ENCODE measurements around the gene IZUMO4. TPM values are rescaled to one million over a fixed set of nuclear protein-coding genes. Genes with fewer than 3 reads are reported as not detected.

IZUMO4 gene
- total RNA-seq, 1 donor from 2014 or later = 5.2 TPM

DNA sequence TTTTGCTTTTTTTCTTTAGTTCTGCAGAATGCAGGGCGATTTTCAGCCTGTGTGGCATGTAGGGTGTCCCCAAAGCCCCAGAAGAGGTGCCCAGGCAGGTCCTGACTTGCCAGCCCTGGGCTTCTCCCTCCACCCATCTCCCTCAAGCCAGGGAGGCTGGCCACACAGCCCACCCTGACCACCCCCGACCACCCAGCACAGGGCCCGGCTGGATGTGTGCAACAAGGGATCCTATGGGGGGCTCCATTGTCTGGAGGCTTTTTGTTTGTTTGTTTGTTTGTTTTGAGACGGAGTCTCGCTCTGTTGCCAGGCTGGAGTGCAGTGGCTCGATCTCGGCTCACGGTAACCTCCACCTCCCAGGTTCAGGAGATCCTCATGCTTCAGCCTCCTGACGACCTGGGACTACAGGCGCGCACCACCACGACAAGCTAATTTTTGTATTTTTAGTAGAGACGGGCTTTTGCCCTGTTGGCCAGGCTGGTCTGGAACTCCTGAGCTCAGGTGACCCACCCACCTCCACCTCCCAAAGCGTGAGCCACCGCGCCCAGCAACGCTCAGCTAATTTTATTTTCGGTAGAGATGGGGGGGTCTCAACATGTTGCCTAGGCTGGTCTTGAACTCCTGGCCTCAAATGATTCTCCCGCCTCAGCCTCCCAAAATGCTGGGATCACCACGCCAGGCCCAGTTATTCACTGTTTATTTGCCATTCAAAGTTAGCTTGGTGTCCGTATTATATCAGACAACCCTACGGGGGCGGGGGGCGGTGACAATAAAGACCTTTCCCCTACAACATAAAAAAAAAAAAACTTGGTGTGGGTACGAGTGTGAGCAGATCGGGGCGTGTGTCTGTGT lies 37.9 kb upstream of the IZUMO4 start:
- no peak for ATAC-seq
- DNase-seq (ENCODE audit: low spot score) = no peak

DNA sequence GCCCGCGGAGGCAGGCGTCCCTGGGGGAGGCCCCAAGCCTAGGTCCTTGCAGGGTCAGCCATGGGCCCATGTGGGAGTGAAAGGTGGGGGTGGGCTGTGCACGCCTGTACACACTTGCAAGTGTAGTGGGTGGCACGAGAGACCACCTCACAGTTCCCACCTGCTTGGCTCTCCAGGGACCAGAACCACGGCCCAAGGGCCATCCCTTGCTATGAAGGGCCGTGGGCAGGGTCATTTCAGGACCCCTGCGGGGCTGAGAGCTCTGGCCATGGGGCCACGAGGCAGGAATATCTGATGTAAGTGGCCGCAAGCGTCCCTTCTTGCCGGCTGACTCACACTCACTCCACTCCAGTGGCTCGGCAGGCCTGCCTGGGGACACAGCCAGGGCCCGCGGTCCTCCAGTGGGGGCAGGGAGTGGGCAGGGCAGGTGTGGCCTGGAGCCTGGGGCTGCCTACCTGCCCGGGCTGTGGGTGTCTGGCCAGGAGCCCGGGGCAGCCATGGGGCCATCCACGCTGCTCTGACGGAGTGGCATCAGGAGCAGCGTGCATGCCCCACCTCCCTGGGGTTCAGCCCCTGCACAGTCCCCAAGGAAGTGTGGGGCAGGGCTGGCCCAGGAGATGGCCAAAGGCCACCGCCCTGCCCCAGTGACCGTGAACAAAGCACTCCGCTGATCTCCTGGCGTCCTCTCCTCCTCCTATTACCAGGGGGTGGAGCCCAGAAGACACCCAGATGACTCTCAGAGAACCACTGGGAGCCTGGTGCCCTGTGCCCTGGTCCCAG lies 37.1 kb upstream of the IZUMO4 start:
- DNase-seq (ENCODE audit: low spot score) (peak; percentile 98), ATAC-seq (peak; percentile 70)

DNA sequence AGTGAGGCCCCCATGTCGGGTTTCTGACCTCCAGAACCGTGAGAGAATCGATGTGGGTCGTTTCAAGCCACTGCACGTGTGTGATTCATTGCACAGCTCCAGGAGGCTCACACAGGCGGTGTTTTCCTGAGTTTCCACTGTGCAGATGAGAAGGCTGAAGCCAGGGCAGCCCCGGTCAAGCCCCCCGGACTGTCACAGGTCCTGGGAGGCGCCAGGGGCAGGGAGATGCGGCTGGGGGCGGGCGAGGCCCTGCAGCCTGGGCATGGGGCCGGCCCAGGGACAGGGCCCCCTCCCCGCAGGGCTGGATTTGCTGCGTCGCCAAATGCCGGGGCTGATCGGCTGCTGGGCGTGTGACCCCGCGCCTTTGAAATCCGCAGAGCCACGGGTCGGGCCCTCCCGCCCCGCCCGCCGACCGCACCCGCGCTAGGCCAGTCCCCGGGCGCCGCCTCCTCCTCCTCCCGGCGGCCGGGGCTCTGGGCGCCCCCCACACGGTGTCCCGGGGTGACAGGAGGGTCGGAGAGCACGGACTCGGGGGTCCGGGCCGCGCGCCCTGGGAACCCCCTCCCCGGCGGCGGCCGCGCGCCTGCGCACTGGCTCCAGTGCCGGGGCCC lies 35.7 kb upstream of the IZUMO4 start:
- ATAC-seq = peak; percentile 59

DNA sequence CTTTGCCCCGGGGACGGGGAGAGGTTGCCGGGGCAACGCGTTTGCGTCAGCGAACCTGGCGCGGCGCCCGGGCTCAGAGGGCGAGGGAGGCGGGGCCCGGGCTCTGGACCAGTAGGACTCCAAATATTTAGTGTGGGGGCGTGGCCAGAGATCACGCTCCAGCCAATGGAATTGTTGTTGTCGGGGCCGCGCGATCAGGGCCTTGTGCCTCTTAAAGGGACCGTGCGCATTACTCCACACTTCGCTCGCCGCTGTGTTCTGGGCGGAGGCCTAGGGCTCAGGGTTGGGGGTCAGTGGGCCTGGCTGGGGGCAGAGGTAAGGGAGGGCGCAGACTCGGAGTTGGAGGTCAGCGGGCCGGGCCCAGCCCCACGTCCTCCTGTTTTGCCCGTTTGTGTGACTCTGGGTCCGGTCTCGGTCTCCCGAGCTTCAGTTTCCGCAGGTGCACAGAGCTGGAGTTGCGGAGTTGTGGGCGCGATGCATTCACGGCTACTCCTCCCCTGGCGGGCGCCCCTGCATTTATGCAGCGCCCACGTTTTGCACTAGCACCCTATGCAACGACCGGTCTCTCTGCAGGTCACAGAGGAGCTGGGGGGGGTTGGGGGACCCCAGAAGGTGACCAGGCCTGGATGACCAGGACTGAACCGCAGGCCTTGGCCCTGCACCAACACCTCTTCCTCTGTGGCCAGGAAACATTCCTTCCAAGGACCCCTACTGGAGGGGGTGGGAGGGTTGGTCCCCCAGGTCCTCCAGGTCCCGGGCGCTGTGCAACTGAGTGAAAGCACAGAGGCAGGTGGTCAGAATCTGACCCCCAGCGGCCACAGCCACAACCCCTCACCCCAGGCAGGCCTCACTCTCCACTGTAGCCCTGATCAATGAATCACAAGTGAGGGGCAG lies 35.0 kb upstream of the IZUMO4 start:
- peak; percentile 99 for DNase-seq (ENCODE audit: low spot score)
- peak; percentile 76 for ATAC-seq

More for the DNA sequence above, 35.7 kb upstream of the IZUMO4 start:
- peak; percentile 88 for DNase-seq (ENCODE audit: low spot score)

DNA sequence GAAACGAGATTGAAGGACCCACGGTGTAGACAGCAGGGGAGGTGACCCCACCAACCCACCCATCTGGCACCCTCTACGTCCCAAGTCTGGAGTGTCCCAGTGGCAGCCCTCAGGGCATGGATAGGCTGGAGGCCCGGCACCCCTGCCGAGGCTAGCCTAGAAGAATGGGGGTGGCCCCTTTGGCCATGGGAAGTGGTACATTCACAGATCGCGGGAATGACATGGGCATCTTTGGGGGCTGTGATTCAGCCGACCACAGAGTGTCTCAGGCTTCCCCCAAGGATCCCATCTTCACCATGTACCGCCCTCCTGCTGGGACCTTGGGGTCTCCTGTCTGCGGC lies 34.4 kb upstream of the IZUMO4 start:
- DNase-seq (ENCODE audit: low spot score) (no peak), ATAC-seq (no peak)

DNA sequence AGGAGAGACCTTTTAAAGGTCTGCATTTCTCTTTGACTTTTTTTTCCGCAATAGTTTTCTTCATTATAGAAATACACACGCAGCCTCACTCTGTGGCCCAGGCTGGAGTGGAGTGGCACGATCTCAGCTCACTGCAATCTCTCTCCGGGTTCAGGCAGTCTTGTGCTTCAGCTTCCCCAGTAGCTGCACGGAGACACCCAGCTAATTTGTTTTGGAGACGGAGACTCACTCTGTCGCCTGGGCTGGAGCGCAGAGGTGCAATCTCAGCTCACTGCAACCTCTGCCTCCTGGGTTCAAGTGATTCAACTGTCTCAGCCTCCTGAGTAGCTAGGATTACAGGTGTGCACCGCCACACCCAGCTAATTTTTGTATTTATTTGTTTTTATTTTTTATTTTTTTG lies 33.9 kb upstream of the IZUMO4 start:
- ATAC-seq (no peak), DNase-seq (ENCODE audit: low spot score) (no peak)

DNA sequence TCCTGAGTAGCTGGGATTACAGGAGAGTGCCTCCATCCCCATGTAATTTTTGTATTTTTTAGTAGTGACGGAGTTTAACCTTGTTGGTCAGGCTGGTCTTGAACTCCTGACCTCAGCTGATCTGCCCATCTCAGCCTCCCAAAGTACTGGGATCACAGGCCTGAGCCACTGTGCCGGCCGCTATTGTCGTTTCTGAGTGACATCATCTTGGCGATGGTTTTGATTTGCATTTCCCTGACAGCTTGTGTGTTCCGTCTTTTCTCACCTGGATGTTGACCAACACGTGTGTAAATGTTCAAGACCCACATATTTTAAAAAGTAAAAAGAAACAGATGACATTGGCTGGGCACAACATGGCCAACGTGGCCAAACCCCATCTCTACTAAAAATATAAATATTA lies 32.9 kb upstream of the IZUMO4 start:
- ATAC-seq (no peak), DNase-seq (ENCODE audit: low spot score) (no peak)

DNA sequence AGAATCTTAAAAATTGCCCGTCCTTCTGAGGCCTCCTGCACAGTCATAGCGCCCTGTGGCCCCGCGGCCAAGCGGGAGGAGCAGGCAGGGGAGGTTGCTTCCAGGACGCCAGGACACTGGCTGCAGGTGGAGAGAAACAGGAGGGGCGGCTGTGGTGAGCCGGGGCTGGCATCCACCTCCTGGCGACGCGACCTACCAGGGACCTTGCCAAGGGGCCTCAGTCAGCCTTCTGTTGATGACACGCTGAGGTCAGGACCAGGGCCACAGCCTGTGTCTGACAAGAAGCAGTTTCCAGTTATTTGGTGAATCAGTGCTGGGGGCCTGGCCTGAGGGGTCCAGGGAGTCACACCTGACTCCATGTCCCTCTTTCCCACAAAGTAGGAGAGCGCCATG lies 32.3 kb upstream of the IZUMO4 start:
- no peak for DNase-seq (ENCODE audit: low spot score)

DNA sequence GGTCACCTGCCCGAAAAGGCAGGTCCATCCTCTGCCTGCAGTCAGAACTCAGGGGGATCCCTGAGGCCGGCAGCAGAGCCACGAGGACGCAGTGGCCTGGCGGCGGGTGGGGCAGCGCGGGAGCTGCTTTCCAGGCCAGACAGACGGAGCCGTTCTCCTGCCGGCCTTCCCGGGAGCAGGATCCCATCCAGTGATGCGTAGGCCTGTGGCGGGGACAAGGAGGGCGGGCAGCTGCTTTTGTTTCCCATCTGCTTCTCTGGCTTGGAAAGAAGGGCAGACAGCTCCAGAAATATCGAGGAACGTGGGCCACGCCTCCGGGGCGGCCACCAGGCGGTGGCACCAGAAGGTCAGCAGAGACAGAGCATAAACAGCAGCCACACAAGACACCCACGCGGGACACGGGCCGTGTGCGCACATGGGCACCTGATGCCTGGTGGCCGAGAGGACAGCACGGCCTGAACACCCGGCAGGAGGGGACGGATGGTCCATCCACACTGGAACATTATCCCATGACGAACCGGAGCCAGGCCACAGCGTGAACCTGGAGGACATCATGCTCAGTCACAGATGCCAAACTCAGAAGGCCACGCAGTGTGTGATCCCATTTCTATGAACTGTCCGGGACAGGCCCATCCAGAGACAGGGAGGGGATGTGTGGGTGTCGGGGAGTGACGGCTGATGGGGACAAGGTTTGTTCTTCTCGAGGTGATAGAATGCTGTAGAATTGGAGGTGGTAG lies 31.8 kb upstream of the IZUMO4 start:
- DNase-seq (ENCODE audit: low spot score) (no peak), ATAC-seq (no peak)

More for the DNA sequence above, 32.3 kb upstream of the IZUMO4 start:
- no peak for ATAC-seq

DNA sequence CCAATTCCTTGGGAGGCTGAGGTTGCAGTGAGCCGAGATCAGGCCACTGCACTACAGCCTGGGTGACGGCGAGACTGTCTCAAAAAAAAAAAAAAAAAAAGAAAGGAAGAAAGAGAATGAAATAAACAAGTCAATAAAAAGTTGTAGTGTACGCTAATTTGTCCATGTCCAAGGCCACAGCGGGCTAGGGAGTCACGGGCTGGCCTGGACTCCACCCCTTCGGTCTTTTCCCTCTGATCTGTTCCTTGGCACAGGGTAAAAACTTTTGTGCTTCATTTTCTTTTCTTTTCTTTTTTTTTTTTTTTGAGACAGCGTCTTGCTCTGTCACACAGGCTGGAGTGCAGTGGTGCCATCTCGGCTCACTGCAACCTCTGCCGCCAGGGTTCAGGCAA lies 26.3 kb upstream of the IZUMO4 start:
- DNase-seq (ENCODE audit: low spot score) (no peak), ATAC-seq (peak; percentile 33)

DNA sequence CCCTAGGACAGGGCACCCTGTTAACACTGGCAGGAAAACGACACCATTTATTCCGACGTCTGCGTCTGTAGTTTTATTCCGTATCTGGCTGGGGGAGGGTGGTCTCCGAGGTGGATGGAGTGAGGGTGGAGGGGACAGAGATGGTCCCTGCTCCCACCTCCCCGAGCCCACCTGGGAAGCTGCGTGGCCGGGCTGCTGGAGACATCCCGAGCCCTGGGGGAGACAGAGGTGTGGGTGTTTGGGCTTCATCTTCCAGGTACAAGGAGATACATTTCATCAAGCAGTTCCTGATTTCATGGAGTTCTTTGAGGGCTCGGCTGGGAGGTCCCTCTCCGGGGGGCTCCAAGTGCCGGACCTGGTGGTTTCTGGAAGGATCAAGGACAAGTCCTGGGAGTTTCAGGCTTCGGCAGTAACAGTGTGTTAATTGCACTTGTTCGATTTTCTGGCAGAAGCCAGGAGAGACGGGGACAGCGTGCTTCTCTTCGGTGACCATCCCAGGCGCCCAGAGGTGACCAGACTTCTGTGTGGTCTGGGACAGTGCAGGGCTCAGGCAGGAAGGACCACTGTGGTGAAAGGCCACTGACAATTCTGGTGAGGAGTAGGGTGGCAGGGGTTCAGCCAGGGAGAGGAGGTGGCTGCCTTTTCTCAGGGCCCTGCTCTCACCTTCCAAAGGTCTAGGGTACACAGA lies 25.6 kb upstream of the IZUMO4 start:
- ATAC-seq = no peak
- no peak for DNase-seq (ENCODE audit: low spot score)

DNA sequence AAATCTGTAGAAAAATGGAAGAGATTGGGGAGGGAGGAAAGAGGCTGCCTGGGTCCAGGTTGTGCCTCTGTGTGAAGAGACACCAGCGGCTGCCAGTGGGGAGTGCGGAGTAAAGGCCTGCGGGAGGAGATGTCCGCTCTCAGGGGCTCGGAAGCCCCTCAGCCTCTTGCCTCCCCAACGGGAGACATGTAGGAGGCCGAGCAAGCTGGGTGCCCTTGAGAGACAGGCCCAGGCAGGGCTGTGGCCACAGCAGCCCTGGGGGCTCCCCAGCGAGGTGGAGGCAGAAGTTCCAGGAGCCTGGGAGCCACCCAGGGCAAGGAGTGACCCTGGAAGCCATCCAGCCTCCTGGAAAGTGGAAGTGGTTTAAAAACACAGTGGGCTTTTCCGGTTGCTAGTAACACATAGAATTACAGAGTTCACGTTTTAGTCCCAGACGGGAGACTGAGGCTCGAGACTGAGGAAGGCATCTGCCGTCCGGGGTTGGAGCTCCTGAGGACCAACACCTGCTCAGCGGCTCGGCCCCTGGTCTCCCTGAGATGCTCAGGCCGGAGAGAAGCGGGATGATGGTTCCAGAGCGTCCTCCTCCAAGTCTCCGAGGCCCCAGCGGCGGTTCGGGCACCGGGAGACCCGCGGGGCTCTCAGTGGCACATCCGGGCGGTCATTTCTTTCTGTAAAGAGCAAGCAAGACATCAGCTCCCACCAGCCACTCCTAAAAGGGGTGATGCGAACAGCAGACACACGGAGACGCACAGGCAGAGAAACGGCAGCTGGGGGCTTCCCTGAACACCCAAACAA lies 23.8 kb upstream of the IZUMO4 start:
- ATAC-seq (no peak), DNase-seq (ENCODE audit: low spot score) (no peak)

DNA sequence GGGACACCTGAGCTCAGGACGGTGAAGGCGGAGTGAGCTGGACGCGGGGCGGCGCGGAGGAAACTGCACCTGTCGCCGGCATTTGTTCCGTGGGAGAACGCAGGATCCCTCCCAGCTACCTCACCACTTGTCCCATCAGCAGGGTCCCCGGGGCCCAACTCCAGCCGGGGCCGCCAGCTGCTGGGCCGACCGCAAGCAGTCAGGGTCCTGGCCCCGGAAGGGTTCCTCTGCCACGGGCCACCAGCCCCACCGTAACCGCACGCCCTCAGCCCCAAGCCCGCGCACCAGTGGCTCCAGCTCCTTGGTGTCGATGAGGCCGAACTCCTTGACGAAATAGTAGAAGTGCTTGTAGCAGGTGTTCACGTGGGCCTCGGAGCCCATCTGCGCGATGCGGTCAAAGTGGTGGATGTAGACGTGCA lies 20.2 kb upstream of the IZUMO4 start:
- ATAC-seq = no peak

DNA sequence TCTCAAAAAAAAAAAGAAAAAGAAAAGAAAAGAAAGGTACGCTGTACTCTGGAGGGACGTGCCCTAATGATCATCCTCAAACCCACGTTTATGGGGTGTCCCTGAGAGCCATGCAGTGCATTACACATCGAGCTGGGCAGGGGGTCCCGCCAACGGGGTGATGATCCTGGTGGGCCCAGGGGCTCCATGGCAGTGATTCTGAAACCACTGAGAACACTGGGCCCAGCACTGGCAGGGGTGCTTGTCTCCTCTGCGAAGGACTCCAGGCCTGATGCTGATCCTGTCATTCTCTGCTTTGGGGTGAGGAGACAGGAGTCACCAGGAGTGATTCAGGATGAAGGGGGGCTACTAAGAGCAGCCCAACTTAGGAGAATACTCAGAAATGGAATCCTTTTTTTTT lies 19.3 kb upstream of the IZUMO4 start:
- DNase-seq (ENCODE audit: low spot score) = no peak
- no peak for ATAC-seq

More for the DNA sequence above, 20.2 kb upstream of the IZUMO4 start:
- no peak for DNase-seq (ENCODE audit: low spot score)

DNA sequence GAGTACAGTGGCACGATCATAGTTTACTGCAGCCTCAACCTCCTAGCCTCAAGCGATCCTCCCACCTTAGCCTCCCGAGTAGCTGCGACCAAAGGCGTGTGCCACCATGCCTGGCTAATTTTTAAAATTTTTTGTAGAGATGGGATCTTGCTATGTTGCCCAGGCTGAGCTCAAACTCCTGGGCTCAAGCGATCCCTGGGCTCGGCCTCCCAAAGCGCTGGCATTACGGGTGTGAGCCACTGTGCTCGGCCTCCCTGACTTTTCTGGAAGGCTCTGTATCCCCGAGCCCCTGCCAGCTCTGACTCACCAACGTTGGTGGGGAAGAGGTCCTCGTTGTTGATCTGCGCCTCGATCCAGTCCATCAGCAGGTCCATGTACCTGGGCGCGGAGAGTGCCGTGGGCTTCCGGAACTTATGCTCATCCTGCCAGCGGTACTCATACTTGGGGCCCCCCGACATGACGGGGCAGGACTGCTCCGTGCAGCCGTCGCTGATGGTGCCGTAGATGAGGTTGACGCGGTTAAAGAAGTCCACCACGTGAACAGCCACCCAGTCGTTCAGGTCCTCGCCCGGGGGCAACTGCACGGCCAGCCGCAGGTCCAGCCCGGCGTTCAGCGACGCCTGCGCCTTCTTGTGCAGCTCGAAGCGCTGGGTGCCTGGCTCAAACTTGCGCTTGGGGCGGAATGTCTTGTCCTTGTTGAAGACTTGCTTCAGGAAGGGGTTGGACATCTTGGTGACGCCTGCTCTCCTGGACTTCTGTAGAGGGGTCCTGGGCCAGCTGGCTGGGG lies 18.7 kb upstream of the IZUMO4 start:
- ATAC-seq (no peak), DNase-seq (ENCODE audit: low spot score) (no peak)

DNA sequence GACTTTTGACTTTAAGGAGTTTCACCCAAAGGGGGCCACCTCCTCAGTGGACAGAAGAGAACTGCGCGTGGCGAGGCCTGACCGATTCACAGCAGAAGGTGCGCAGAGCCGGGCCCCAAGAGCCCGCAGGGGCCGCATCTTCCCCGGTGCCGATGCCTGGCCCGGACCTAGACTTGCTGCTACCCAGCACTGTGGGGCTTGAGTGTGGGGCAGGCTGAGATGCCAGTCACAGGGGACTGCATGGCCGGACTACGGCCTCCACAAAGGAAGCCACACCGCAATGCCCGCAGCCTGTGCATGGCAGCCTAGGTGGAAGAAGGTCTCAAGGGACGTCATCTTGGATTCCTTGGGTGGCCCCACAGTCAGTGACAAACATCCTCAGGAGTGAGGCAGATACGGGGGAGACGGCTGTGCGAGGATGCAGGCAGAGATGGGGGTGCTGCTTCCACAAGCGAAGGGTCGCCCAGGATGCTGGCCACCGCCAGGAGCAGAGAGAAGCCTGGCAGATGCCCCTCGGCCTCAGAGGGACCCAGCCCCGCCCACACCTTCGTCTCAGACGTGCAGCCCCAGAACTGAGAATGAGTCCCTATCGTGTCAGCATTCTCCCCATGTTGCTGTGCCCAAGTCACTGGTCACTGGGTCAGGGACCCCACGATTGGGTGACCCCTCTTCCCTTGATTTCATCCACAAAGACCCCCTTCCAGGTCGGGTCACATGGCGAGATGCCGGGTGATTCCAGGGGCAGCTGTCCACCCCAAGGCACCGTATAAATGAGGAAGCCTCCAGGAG lies 17.4 kb upstream of the IZUMO4 start:
- DNase-seq (ENCODE audit: low spot score) (no peak), ATAC-seq (no peak)

DNA sequence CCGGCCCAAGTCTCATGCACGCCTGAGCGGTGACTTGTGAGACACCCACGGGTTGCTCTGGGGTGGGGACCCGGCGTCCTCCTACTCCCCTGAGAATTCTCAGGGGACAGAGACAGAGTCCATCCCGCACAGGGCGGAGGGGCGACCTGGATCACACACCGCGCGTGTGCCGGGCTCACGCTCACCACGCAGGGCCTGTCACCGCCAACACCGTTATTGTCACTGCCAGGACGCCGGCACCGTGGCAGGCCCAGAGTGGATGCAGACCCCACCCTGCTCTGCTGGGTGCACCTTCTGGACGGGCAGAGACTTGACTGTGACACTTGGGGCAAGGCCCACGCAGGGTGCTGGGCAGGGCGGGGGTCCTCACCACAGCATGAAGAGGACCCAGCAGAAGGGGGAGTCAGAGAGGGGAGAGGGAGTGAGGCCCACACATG lies 16.8 kb upstream of the IZUMO4 start:
- DNase-seq (ENCODE audit: low spot score) = no peak
- ATAC-seq = no peak

Data from left lobe of liver (tissue), 2 donors.